HepG2 (cell line): ENCODE measurements around the gene SLC17A9. TPM values are rescaled to one million over a fixed set of nuclear protein-coding genes. Genes with fewer than 3 reads are reported as not detected.

Source experiments
- KLF6 ChIP-seq: IDR thresholded peaks from 2 replicates; pipeline ENCODE4 v1.8.0; 2016; ENCODE audit warnings: missing biosample characterization, missing genetic modification reagents
- MAFK ChIP-seq, 2 experiments: IDR thresholded peaks in 1 of 2; conservative IDR thresholded peaks in 1 of 2; 2 replicates each; pipeline ENCODE4 v1.6.1; 2011; ENCODE audit warnings: improper control_type of control experiment in 2 of 2, low read length in 2 of 2
- MZF1 ChIP-seq: sonication (generic); formaldehyde crosslinking; IDR thresholded peaks from 2 replicates; pipeline ENCODE4 v1.8.1; 2023; ENCODE audit warnings: mild to moderate bottlenecking, missing genetic modification reagents, borderline replicate concordance
- SALL1 ChIP-seq: sonication (generic); formaldehyde crosslinking; IDR thresholded peaks from 2 replicates; pipeline ENCODE4 v1.8.0; 2022; ENCODE audit warnings: mild to moderate bottlenecking, missing genetic modification reagents
- ZNF180 ChIP-seq: sonication (generic); formaldehyde crosslinking; IDR thresholded peaks from 2 replicates; pipeline ENCODE4 v1.4.0; 2020; ENCODE audit warnings: low read depth, missing genetic modification reagents, borderline replicate concordance
- ZNF232 ChIP-seq: sonication (generic); formaldehyde crosslinking; IDR thresholded peaks from 2 replicates; pipeline ENCODE4 v1.4.0; 2020; ENCODE audit warnings: missing genetic modification reagents, borderline replicate concordance
- ZNF33A ChIP-seq: sonication (generic); formaldehyde crosslinking; IDR thresholded peaks from 2 replicates; pipeline ENCODE4 v1.5.1; 2020; ENCODE audit warnings: missing genetic modification reagents, mild to moderate bottlenecking, moderate library complexity, borderline replicate concordance
- ZNF569 ChIP-seq: sonication (generic); formaldehyde crosslinking; IDR thresholded peaks from 2 replicates; pipeline ENCODE4 v1.5.0; 2020; ENCODE audit warnings: mild to moderate bottlenecking, missing genetic modification reagents, moderate library complexity, borderline replicate concordance
- ZNF660 ChIP-seq: sonication (generic); formaldehyde crosslinking; IDR thresholded peaks from 2 replicates; pipeline ENCODE4 v1.5.1; 2020; ENCODE audit warnings: mild to moderate bottlenecking, low read depth, missing genetic modification reagents, borderline replicate concordance
- ZNF724P ChIP-seq: sonication (generic); formaldehyde crosslinking; IDR thresholded peaks from 2 replicates; pipeline ENCODE4 v1.8.0; 2022; ENCODE audit warnings: missing genetic modification reagents, borderline replicate concordance
- polyA plus RNA-seq, 8 experiments: library from polyadenylated mRNA; depleted of rRNA in 3 of 8; stranded (reverse) in 7 of 8; unstranded in 1 of 8; fragments of >200 nt; fragmentation: Illumina TruSeq in 4 of 8; extraction: Trizol in 4 of 8; gene quantifications; 2 replicates each; pipeline versions ENCODE4 v1.2.1 to v1.2.3, GENCODE V29; 2011 to 2016; ENCODE audit warnings: low read depth in 4 of 8, missing spikeins in 1 of 8, mixed read lengths in 1 of 8; ENCODE audit not compliant: insufficient read depth in 1 of 8
- total RNA-seq, 5 experiments: library from RNA; depleted of rRNA; stranded (reverse); fragments of >200 nt; fragmentation: Illumina TruSeq; extraction: Trizol; gene quantifications; 2 replicates each; pipeline ENCODE4 v1.2.3, GENCODE V29; 2016; ENCODE audit warnings: low read depth in 1 of 5
- TF ChIP-seq, protein P1 (sequence below), 2 experiments: sonication (generic) in 1 of 2; formaldehyde crosslinking in 1 of 2; IDR thresholded peaks; 2 replicates each; pipeline versions ENCODE4 v1.4.0 to v1.6.1; 2016 to 2020; ENCODE audit warnings: borderline replicate concordance in 1 of 2, low read depth in 1 of 2, mild to moderate bottlenecking in 1 of 2, missing genetic modification reagents in 1 of 2
- TF ChIP-seq, protein P2 (sequence below): sonication (generic); formaldehyde crosslinking; IDR thresholded peaks from 2 replicates; pipeline ENCODE4 v1.5.0; 2020; ENCODE audit warnings: mild to moderate bottlenecking, missing genetic modification reagents
- TF ChIP-seq, protein P3 (sequence below): sonication (generic); formaldehyde crosslinking; IDR thresholded peaks from 2 replicates; pipeline ENCODE4 v1.4.0; 2020; ENCODE audit warnings: missing genetic modification reagents
- TF ChIP-seq, protein P4 (sequence below): sonication (generic); formaldehyde crosslinking; IDR thresholded peaks from 2 replicates; pipeline ENCODE4 v1.4.0; 2020; ENCODE audit warnings: mild to moderate bottlenecking, missing genetic modification reagents
- TF ChIP-seq, protein P5 (sequence below): sonication (generic); formaldehyde crosslinking; IDR thresholded peaks from 2 replicates; pipeline ENCODE4 v1.5.0; 2020; ENCODE audit warnings: mild to moderate bottlenecking, missing genetic modification reagents, borderline replicate concordance

SLC17A9 gene
- total and polyA plus RNA-seq, 2 of the 13 experiments (the other 11 are each of a cell fraction or from before 2014, with no cell fraction given): 110 to 191 TPM

DNA sequence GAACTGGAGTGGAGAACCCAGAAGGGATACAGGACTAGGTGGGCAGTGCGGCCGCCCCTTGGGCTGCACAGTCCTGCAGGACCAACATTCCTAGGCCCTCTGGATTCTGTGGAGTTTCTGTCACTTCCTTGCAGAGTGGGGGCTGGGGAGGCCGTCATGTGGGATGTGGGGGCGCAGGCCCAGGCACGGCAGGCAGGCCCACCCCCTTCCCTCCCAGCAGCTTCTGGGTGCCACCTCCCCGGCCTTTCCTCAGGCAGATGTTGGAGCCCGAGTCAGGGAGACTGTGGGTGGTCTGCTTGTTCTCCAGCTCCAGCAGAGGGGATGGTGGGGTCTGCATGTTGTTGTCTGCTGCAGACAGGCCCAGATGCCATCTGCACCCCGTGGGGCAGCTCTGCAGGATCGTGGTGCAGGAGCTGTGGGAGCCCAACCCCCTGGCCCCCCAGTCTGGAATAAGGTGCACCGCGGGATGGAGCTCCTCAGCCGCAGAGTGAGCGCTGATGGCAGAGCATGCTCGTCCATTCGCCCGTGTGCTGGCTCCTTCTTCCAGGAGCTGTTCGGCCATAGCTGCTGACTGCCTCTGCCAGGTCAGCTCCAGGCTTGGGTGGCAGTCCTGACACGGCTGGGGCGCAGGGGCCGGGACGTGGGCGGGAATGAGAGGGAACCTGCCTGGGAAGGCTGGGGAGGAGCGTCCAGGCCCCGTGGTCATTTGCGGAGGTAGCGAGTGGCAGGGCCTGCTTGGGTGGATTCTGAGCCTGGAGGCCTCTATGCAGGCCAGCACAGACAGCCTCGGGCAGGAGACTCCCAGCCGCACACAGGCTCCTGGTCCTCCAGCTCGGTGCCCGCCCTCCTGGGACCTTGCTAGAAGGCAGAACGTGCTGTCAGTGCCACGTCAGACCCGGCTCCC lies 18.1 kb downstream of the SLC17A9 start (continued):
- TF ChIP-seq, protein P1, sequence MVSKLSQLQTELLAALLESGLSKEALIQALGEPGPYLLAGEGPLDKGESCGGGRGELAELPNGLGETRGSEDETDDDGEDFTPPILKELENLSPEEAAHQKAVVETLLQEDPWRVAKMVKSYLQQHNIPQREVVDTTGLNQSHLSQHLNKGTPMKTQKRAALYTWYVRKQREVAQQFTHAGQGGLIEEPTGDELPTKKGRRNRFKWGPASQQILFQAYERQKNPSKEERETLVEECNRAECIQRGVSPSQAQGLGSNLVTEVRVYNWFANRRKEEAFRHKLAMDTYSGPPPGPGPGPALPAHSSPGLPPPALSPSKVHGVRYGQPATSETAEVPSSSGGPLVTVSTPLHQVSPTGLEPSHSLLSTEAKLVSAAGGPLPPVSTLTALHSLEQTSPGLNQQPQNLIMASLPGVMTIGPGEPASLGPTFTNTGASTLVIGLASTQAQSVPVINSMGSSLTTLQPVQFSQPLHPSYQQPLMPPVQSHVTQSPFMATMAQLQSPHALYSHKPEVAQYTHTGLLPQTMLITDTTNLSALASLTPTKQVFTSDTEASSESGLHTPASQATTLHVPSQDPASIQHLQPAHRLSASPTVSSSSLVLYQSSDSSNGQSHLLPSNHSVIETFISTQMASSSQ (IDR thresholded peaks at IDR 0.05; ENCODE audit: low read depth): no peak
- TF ChIP-seq, protein P1 (CRISPR knock-in tag; IDR thresholded peaks at IDR 0.05; ENCODE audit: borderline replicate concordance): no peak; the same call in 1 of the 2 replicates
- TF ChIP-seq ZNF33A (CRISPR knock-in tag) (no peak), ZNF569 (CRISPR knock-in tag) (no peak), ZNF180 (CRISPR knock-in tag) (no peak), ZNF660 (CRISPR knock-in tag) (no peak), MAFK (conservative IDR thresholded peaks at IDR 0.05 in 1 of 2, IDR thresholded peaks at IDR 0.05 in 1 of 2; ENCODE audit: low read length in 2 of 2) (no peak), ZNF724P (CRISPR knock-in tag) (no peak), MZF1 (CRISPR knock-in tag) (no peak), KLF6 (no peak), SALL1 (peak; percentile 33; the same call in 1 of the 2 replicates), ZNF232 (CRISPR knock-in tag) (no peak)
- TF ChIP-seq, protein P2, sequence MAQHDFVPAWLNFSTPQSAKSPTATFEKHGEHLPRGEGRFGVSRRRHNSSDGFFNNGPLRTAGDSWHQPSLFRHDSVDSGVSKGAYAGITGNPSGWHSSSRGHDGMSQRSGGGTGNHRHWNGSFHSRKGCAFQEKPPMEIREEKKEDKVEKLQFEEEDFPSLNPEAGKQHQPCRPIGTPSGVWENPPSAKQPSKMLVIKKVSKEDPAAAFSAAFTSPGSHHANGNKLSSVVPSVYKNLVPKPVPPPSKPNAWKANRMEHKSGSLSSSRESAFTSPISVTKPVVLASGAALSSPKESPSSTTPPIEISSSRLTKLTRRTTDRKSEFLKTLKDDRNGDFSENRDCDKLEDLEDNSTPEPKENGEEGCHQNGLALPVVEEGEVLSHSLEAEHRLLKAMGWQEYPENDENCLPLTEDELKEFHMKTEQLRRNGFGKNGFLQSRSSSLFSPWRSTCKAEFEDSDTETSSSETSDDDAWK (CRISPR knock-in tag): no peak
- TF ChIP-seq, protein P3, sequence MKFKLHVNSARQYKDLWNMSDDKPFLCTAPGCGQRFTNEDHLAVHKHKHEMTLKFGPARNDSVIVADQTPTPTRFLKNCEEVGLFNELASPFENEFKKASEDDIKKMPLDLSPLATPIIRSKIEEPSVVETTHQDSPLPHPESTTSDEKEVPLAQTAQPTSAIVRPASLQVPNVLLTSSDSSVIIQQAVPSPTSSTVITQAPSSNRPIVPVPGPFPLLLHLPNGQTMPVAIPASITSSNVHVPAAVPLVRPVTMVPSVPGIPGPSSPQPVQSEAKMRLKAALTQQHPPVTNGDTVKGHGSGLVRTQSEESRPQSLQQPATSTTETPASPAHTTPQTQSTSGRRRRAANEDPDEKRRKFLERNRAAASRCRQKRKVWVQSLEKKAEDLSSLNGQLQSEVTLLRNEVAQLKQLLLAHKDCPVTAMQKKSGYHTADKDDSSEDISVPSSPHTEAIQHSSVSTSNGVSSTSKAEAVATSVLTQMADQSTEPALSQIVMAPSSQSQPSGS (CRISPR knock-in tag): 0 out of 2 replicates have a peak, but pooled peaks have one; percentile 10
- TF ChIP-seq, protein P4, sequence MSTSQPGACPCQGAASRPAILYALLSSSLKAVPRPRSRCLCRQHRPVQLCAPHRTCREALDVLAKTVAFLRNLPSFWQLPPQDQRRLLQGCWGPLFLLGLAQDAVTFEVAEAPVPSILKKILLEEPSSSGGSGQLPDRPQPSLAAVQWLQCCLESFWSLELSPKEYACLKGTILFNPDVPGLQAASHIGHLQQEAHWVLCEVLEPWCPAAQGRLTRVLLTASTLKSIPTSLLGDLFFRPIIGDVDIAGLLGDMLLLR (CRISPR knock-in tag): no peak
- TF ChIP-seq, protein P5, sequence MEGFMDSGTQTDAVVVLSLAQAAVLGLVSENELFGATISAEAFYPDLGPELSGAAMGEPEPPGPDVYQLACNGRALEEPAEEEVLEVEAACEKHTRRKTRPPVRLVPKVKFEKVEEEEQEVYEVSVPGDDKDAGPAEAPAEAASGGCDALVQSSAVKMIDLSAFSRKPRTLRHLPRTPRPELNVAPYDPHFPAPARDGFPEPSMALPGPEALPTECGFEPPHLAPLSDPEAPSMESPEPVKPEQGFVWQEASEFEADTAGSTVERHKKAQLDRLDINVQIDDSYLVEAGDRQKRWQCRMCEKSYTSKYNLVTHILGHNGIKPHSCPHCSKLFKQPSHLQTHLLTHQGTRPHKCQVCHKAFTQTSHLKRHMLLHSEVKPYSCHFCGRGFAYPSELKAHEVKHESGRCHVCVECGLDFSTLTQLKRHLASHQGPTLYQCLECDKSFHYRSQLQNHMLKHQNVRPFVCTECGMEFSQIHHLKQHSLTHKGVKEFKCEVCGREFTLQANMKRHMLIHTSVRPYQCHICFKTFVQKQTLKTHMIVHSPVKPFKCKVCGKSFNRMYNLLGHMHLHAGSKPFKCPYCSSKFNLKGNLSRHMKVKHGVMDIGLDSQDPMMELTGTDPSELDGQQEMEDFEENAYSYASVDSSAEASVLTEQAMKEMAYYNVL (CRISPR knock-in tag): peak; percentile 87; the same call in 1 of the 2 replicates
